Daoy (cell line): ENCODE measurements around the gene STAB1. TPM values are rescaled to one million over a fixed set of nuclear protein-coding genes. Genes with fewer than 3 reads are reported as not detected.
A peak's percentile ranks its signal among the peaks of the same experiment; 100 is the strongest.

Source experiments
- DNase-seq: peaks from one replicate; pipeline ENCODE4 v3.0.0-alpha.2; 2015; ENCODE audit warnings: low read depth
- total RNA-seq: library from RNA; depleted of rRNA; stranded (reverse); fragments of >200 nt; shearing (Covaris generic); gene quantifications from 2 replicates; pipeline ENCODE4 v1.2.3, GENCODE V29; 2014

The STAB1 gene
- total RNA-seq, 1 experiment from 2014 or later, result not detected

GRCh38 chr3:52484680-52485461 is 10.3 kb upstream of the STAB1 start:
- DNase-seq, result no peak

- DNase-seq, result no peak
Measured at GRCh38 chr3:52487050-52487787, 7.9 kb upstream of the STAB1 start.

GRCh38 chr3:52487788-52488691 is 7.1 kb upstream of the STAB1 start:
- no peak for DNase-seq

- no peak for DNase-seq
Measured at GRCh38 chr3:52488746-52489145, 6.4 kb upstream of the STAB1 start.

- no peak for DNase-seq
Measured at GRCh38 chr3:52489453-52489852, 5.7 kb upstream of the STAB1 start.

GRCh38 chr3:52490035-52490938 is 4.9 kb upstream of the STAB1 start:
- DNase-seq, result no peak

- DNase-seq, result peak; percentile 67
Measured at GRCh38 chr3:52490939-52491526, 4.1 kb upstream of the STAB1 start.

- no peak for DNase-seq
Measured at GRCh38 chr3:52492059-52492458, 3.1 kb upstream of the STAB1 start.

- no peak for DNase-seq
Measured at GRCh38 chr3:52493232-52494017, 1.7 kb upstream of the STAB1 start.

GRCh38 chr3:52494445-52494844 is 693 bp upstream of the STAB1 start:
- DNase-seq, result no peak

- DNase-seq, result no peak
Measured at GRCh38 chr3:52495777-52496602, 852 bp downstream of the STAB1 start.

GRCh38 chr3:52498137-52499054 is 3.3 kb downstream of the STAB1 start:
- peak; percentile 49 for DNase-seq

GRCh38 chr3:52501046-52501445 is 5.9 kb downstream of the STAB1 start:
- DNase-seq, result no peak

GRCh38 chr3:52502001-52502400 is 6.9 kb downstream of the STAB1 start:
- no peak for DNase-seq

GRCh38 chr3:52502808-52503350 is 7.7 kb downstream of the STAB1 start:
- DNase-seq, result no peak

- no peak for DNase-seq
Measured at GRCh38 chr3:52503788-52504424, 8.8 kb downstream of the STAB1 start.

GRCh38 chr3:52504977-52505376 is 9.8 kb downstream of the STAB1 start:
- DNase-seq, result no peak
